Memory B cell (primary cell): ENCODE results near the gene TSPAN7.

Source experiments
- ATAC-seq: fragments of 150-1000 bp; cut with Tn5 transposase; 2 replicates; pipeline ENCODE4 v1.10.0; 2021; ENCODE audit warnings: low read depth, mild to moderate bottlenecking, moderate library complexity
- DNase-seq, 2 donors: peaks; one replicate each; pipeline ENCODE4 v3.0.0; 2022; ENCODE audit warnings: low spot score in 2 of 2
- H3K27ac Mint-ChIP-seq: one replicate; pipeline ENCODE4 v1.8.0; 2022; ENCODE audit warnings: mild to moderate bottlenecking, moderate library complexity, mixed read lengths
- H3K27me3 Mint-ChIP-seq: one replicate; pipeline ENCODE4 v1.8.0; 2022; ENCODE audit warnings: mixed read lengths
- H3K36me3 Mint-ChIP-seq: one replicate; pipeline ENCODE4 v1.8.0; 2022; ENCODE audit warnings: mild to moderate bottlenecking, mixed read lengths
- H3K4me1 Mint-ChIP-seq: one replicate; pipeline ENCODE4 v1.8.0; 2022; ENCODE audit warnings: mixed read lengths
- H3K4me3 Mint-ChIP-seq: one replicate; pipeline ENCODE4 v1.8.0; 2022; ENCODE audit warnings: mild to moderate bottlenecking, moderate library complexity, mixed read lengths
- H3K9me3 Mint-ChIP-seq: one replicate; pipeline ENCODE4 v1.8.0; 2022; ENCODE audit warnings: mixed read lengths

Gene TSPAN7

DNA sequence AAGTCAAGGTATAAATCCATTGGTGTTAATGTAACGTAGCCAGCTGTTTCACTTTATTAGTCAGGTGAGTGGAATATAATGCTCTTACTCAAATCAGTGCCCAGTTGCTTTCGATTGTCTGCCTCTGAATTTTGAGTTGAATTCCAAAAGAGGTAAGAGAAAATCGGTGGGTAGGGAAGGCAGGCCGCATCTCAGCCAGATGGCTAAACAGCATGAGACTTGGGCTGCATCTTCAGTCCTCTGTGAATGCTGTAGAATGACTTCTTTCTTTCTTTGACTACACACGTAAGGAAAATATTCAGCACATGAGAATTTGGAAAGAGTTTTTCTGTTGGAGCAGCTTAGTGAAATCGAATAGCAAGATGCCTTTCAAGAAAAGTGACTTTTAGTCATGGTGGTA is 49.5 kb downstream of the TSPAN7 start:
- Mint-ChIP-seq H3K27ac (no peak overlapping the region), H3K9me3 (no peaks in the 10 kb centered on the region), H3K4me3 (no peak overlapping the region), H3K27me3 (peaks cover 2% of the 10 kb centered on the region), H3K4me1 (no peaks in the 10 kb centered on the region), H3K36me3 (no peaks in the 10 kb centered on the region)
- no peak for DNase-seq
- no peak for ATAC-seq

DNA sequence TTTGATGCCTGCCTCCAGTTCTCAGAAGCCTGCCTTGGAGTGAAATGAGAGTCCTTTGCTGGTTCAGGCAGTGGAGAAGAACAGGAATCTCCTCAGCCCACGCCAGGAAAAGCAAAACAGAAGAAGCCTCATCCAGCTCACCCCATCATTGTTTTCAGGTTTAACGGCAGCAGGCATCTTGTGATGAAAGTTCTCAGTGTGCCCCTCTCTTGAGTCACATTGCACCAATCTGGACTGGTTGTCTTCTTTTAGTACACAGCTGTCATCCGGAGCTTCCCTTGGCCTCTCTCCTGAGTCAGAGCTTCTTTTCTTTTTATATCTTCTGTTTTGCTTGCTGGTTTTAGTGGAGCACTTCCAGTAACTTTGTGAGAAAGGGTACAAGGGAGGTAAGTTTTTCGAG is 50.9 kb downstream of the TSPAN7 start:
- Mint-ChIP-seq H3K27me3 (peaks cover 2% of the 10 kb centered on the region), H3K9me3 (no peaks in the 10 kb centered on the region), H3K4me3 (no peak overlapping the region), H3K4me1 (no peaks in the 10 kb centered on the region), H3K27ac (no peak overlapping the region), H3K36me3 (no peaks in the 10 kb centered on the region)
- DNase-seq (no peak), ATAC-seq (no peak)

DNA sequence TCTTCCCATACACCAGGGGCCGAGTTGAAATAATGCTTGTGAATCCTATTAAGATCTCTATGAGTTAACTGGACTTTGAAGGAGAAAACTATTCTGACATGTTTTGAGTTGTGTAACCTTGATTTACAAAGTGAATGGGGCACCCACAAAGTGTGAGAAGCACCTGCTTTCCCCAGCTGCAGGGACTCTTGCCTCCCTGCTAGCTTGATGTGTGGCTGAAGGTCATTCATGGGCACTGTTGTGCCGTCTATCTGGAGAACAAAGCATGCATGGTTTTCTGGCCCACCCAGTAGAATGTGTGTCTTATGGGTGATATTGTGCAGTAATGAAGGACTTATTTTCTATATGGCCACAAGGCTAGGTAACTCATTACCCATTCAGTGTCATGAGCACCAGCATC is 53.1 kb downstream of the TSPAN7 start:
- no peaks in the 10 kb centered on the region for H3K36me3 Mint-ChIP-seq
- no peak overlapping the region for H3K27ac Mint-ChIP-seq
- ATAC-seq (no peak), DNase-seq (no peak)
- no peak overlapping the region for H3K4me3 Mint-ChIP-seq
- peaks cover 2% of the 10 kb centered on the region for H3K27me3 Mint-ChIP-seq
- H3K9me3 Mint-ChIP-seq = no peaks in the 10 kb centered on the region
- H3K4me1 Mint-ChIP-seq = peaks cover 3% of the 10 kb centered on the region

DNA sequence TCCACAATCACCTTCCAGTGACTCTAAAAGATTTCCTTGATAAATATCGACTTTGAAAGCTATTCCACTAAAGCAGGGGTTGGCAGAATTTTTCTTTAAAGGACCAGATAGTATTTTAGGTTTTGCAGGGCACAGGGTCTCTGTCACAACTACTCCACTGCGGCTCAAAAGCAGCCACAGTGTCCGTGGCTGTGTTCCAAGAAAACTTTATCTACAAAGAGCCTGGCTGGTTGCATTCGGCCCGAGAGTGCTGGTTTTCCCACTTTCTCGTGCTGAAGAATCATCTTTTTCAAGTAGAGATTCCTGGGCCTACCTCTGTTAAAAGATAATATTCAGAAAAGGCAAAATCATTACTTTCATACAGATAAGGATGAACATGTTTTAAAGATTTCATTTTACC is 55.6 kb downstream of the TSPAN7 start:
- H3K4me3 Mint-ChIP-seq = no peak overlapping the region
- H3K27me3 Mint-ChIP-seq = peaks cover 4% of the 10 kb centered on the region
- H3K4me1 Mint-ChIP-seq = peaks cover 3% of the 10 kb centered on the region
- no peak overlapping the region for H3K27ac Mint-ChIP-seq
- no peak for DNase-seq
- no peaks in the 10 kb centered on the region for H3K36me3 Mint-ChIP-seq
- no peak for ATAC-seq
- no peaks in the 10 kb centered on the region for H3K9me3 Mint-ChIP-seq

DNA sequence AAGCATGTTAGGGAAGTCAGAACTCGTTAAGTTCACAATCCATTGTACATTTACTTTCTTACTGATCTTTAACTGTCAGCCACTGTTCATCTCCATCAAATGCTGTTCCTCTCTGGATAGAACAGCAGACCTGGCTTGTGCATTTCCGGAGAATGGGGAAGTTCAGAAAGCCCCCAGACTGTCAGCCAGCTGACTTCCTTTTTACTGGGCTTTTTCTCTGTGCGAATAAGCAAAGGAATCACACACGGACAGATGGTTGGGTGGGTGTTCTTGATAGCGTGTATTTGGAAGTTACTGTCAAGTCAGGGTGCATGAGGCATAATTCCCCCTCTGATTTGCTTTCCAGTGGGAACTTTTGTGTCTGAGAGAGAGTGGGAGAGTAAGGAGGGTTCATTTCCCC is 56.8 kb downstream of the TSPAN7 start:
- no peak overlapping the region for H3K4me3 Mint-ChIP-seq
- H3K9me3 Mint-ChIP-seq = no peaks in the 10 kb centered on the region
- ATAC-seq (peak; percentile 41), DNase-seq (no peak)
- H3K4me1 Mint-ChIP-seq = peaks cover 3% of the 10 kb centered on the region
- peaks cover 4% of the 10 kb centered on the region for H3K27me3 Mint-ChIP-seq
- H3K36me3 Mint-ChIP-seq = no peaks in the 10 kb centered on the region
- no peak overlapping the region for H3K27ac Mint-ChIP-seq

DNA sequence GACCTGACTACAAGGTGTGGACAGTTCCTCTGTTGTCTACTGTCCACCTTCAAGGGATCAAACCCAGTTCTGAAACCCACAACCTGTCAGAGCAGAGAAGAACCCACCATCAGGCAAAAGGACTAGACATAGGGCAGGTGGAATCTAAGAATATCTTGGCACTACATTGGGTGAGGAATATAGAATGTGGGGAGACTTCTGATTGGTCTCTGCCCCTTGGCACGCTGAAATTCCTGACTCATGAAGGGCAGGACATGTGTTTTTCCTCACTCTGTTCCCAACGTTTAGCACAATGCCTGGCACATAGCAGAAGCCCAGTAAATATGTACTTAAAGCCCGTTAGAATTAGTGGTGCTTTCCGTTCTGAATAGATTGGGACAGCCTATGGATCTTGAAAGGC is 59.3 kb downstream of the TSPAN7 start:
- Mint-ChIP-seq H3K27ac (no peak overlapping the region), H3K36me3 (no peaks in the 10 kb centered on the region), H3K9me3 (no peaks in the 10 kb centered on the region), H3K4me1 (peaks cover 3% of the 10 kb centered on the region), H3K27me3 (peaks cover 6% of the 10 kb centered on the region), H3K4me3 (no peak overlapping the region)
- DNase-seq (no peak), ATAC-seq (no peak)

DNA sequence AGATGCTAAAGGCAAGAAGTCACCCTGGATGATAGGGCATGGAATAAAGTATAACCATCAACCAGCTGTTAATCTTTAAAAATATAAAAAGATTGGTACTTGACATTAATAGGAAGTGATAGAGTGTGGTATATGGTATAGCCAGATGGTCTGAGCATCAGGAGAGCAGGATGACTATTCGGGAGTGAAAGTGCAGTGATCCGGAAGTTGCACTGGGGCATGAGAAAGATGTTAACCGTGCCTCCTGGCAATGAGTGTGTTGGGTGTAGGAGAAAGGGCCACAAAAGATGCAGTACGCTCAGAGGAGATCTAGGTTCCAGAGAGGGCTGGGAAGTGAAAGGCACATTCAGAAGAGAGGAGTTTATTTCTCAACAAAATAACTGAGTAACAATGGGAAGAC is 65.0 kb downstream of the TSPAN7 start:
- Mint-ChIP-seq H3K36me3 (no peaks in the 10 kb centered on the region), H3K9me3 (no peaks in the 10 kb centered on the region), H3K27ac (no peak overlapping the region), H3K27me3 (peaks cover 10% of the 10 kb centered on the region), H3K4me1 (no peaks in the 10 kb centered on the region), H3K4me3 (no peak overlapping the region)
- no peak for ATAC-seq
- no peak for DNase-seq

DNA sequence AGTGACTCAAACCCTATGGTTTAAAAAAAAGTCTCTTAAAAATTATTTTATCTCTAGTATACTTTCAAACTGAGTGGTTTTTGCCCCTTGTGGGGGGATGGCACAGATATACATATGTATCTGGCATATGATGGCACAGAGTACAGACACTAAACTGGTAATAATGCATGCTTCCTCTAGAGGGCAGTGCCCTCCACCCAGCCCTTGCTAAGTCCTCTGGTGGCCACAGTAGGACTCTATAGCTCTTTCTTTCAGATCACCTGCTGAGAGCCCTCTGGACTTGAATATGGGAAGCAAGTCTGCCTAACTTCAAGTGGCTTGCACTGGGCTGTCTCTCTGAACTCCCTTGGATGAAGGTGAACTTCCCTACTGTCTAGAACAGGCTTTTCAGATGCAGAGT is 66.3 kb downstream of the TSPAN7 start:
- ATAC-seq (peak; percentile 43), DNase-seq (no peak)
- H3K27me3 Mint-ChIP-seq = peaks cover 8% of the 10 kb centered on the region
- H3K4me1 Mint-ChIP-seq = peaks cover 2% of the 10 kb centered on the region
- no peak overlapping the region for H3K27ac Mint-ChIP-seq
- no peaks in the 10 kb centered on the region for H3K36me3 Mint-ChIP-seq
- no peak overlapping the region for H3K4me3 Mint-ChIP-seq
- H3K9me3 Mint-ChIP-seq = no peaks in the 10 kb centered on the region

DNA sequence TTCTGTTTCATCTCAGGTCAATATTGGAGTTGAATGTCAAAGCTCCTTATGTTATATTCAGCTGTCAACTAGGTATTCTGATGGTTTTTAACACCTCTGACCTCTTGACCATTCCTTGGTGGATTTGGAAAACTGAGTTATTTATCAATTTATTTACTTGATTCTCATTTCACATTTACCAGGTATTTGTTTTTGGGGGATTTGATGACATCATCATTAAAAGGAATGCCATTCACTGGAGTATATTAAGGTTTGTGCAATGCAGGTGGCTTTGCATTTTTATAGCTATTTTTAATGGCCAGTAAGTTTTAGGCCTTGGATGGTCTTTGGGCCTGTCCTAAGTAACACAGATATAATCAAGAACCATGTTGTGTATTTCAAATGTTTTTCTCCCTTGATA is 67.2 kb downstream of the TSPAN7 start:
- Mint-ChIP-seq H3K27ac (no peak overlapping the region), H3K4me3 (no peak overlapping the region), H3K4me1 (peaks cover 2% of the 10 kb centered on the region), H3K9me3 (no peaks in the 10 kb centered on the region), H3K36me3 (no peaks in the 10 kb centered on the region), H3K27me3 (peaks cover 8% of the 10 kb centered on the region)
- no peak for ATAC-seq
- DNase-seq = no peak

DNA sequence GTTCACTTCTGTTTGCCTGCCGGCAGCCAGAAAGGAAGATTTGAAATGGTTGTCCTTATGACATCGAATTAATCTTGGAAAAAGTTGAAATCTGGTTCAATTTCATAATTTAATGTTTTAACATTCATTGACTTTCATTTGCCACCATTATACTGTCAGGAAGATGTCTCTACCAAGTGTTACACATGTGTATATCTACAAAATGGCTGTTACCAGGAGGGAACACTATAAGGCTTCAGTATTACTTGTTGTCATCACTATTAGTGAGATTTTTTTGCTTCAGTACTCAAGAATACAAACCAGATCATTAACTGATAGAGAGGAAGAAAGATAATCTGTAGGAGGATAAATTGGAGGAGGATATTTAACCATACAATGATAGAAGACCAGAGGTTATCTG is 71.2 kb downstream of the TSPAN7 start:
- H3K4me3 Mint-ChIP-seq = no peak overlapping the region
- ATAC-seq = no peak
- H3K27ac Mint-ChIP-seq = no peak overlapping the region

DNA sequence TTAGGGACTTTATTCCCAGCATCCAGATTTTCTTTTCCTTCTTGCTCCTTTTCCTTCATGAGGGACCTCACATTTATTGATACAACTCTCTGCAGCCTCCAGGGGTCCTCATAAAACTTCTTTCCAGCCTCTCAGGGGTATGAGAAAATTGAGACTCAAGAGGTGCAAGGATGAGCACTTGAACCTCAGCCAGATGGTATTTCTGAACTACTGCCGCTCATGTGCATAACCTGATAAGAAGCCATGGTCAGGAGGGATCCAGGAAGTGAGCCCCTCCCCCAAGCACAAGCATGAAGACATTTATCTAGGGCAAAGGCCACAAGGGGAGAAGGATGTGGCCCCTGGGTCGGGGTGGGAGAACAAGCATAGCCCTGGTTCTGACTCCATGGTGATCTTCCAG is 73.3 kb downstream of the TSPAN7 start:
- H3K4me1 Mint-ChIP-seq = peaks cover 2% of the 10 kb centered on the region
- DNase-seq (no peak), ATAC-seq (no peak)
- no peaks in the 10 kb centered on the region for H3K9me3 Mint-ChIP-seq
- H3K27me3 Mint-ChIP-seq = no peaks in the 10 kb centered on the region
- H3K4me3 Mint-ChIP-seq = no peak overlapping the region
- no peaks in the 10 kb centered on the region for H3K36me3 Mint-ChIP-seq
- no peak overlapping the region for H3K27ac Mint-ChIP-seq

More for the DNA sequence above, 71.2 kb downstream of the TSPAN7 start:
- no peak for DNase-seq
- no peaks in the 10 kb centered on the region for H3K9me3 Mint-ChIP-seq
- H3K36me3 Mint-ChIP-seq = no peaks in the 10 kb centered on the region
- no peaks in the 10 kb centered on the region for H3K27me3 Mint-ChIP-seq
- H3K4me1 Mint-ChIP-seq = peaks cover 2% of the 10 kb centered on the region

DNA sequence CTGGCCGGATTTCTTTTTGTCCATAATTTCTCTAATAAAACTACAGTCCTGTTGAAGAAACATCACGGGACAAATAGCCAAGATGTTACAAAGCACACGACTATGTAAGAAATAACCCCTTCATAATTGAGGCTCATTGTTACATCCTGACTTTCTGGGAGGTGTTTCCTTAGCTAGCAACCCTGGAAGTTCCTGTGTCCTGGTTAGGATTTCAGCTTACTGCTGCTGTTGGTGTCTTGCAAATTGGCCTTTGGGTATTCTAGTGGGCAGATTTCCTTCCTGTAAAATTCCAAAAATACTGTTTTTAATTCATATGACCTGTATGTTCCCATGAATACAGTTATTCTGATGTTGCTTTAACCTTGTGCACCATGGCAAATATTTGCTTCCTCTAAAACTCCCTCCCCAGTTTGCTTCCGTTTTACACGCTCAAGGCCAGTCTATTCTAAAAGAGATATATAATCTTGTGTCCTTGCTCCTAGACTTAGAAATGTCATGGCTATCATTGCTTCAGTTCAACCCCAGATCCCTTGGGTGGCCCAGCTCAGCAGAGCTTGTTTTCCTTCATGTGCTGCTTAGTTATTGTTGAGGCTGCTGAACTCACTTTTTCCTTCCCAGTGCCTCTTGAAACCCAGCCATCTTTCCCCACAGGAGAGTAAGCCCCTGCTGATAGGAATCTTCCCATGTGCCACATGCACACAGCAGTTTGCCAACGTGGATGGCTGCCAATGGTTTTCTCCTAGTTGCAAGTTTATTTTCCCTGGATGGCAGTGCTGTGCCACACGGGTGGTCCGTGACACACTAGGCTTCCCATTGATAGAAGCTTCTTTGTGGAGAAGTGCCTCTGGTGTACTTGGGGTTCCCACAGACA is 75.8 kb downstream of the TSPAN7 start:
- ATAC-seq (no peak), DNase-seq (no peak)
- Mint-ChIP-seq H3K4me1 (peaks cover 2% of the 10 kb centered on the region), H3K4me3 (no peak overlapping the region), H3K27ac (no peak overlapping the region), H3K27me3 (peaks cover 2% of the 10 kb centered on the region), H3K9me3 (no peaks in the 10 kb centered on the region), H3K36me3 (no peaks in the 10 kb centered on the region)

DNA sequence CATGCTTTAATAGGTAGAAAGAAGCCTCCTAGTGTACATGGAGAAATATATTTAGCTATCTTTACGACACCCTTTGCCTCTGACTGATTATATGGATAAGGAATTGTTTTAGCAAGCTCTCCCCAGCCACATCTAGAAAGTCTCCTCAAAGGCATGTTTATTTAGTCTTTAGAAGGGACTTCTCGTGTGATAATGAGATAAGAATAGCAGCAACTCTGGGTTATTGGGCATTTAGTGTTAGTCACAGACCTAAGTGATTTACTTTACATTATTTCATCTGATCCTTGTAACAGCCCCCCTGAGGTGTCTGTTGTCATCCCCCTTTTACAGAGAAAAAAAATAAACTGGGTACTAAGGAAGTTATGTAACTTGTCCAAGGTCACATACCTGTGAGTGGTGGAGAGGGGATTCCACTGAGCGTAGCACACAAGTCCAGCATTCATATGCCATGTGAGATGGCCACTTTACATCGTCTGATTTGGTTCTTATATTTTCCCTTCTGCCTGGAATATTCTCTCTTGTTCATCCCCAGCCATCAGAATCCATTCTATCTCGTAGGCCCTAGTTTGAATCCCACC is 77.7 kb downstream of the TSPAN7 start:
- H3K4me1 Mint-ChIP-seq = no peaks in the 10 kb centered on the region
- H3K9me3 Mint-ChIP-seq = no peaks in the 10 kb centered on the region
- no peak overlapping the region for H3K4me3 Mint-ChIP-seq
- no peak overlapping the region for H3K27ac Mint-ChIP-seq
- peaks cover 4% of the 10 kb centered on the region for H3K27me3 Mint-ChIP-seq
- no peak for ATAC-seq
- no peaks in the 10 kb centered on the region for H3K36me3 Mint-ChIP-seq
- no peak for DNase-seq

DNA sequence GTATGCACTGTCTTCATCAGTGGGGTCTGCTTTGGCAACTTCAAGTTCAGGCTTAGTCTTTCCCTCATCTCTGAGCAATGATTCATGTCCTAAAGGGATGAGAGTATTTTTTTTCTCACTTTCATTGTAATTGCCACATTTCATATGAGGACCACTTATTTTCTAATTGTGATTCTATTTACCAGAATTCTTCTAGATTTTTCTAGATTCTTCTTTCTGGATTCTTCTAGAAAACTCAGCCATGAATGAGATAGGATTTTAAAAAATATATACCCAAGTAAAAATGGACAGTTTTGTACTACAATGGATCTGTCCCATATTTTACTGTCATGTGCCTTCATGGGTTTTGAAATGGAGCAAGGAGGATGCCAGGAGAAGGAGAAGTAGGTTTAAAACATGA is 78.4 kb downstream of the TSPAN7 start:
- no peak overlapping the region for H3K27ac Mint-ChIP-seq
- H3K4me3 Mint-ChIP-seq = no peak overlapping the region
- DNase-seq (no peak), ATAC-seq (no peak)
- H3K36me3 Mint-ChIP-seq = no peaks in the 10 kb centered on the region
- H3K9me3 Mint-ChIP-seq = no peaks in the 10 kb centered on the region
- no peaks in the 10 kb centered on the region for H3K4me1 Mint-ChIP-seq
- H3K27me3 Mint-ChIP-seq = peaks cover 4% of the 10 kb centered on the region

DNA sequence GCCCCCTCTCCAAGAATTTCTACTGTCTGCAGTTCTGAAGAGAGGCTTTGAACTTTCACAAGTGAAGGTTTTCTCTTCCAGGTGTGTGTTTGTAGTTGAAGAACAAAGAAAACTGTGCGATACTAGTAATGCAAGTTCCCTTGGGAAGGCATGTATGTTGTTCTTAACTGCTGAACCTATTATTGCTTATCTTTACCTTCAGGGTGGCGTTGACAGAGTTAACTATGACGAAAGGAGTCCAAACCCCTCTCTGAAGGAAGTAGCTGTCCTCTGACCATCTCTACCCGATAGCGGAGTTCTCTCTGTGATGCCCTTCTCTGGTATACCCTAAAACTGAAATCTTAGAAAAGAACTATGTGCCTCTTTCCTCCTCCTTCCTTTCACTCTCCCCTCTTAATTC is 79.9 kb downstream of the TSPAN7 start:
- H3K9me3 Mint-ChIP-seq = no peaks in the 10 kb centered on the region
- H3K36me3 Mint-ChIP-seq = no peaks in the 10 kb centered on the region
- DNase-seq (no peak), ATAC-seq (no peak)
- no peak overlapping the region for H3K4me3 Mint-ChIP-seq
- no peak overlapping the region for H3K27ac Mint-ChIP-seq
- H3K4me1 Mint-ChIP-seq = no peaks in the 10 kb centered on the region
- H3K27me3 Mint-ChIP-seq = peaks cover 4% of the 10 kb centered on the region
